SH-SY5Y (cell line): ENCODE data around the gene CES3.

ENCODE experiments used
- GATA2 ChIP-seq: IDR thresholded peaks from 2 replicates; pipeline ENCODE4 v1.6.1; 2011; ENCODE audit warnings: mild to moderate bottlenecking, low read depth, low read length
- GATA3 ChIP-seq: IDR thresholded peaks from 2 replicates; pipeline ENCODE4 v1.6.1; 2011; ENCODE audit warnings: low read depth, mild to moderate bottlenecking, low read length, moderate library complexity

CES3 gene

GRCh38 chr16:66988197-66988788 is 27.2 kb downstream of the CES3 start, which contains the start of gene CES4A:
Gene CES4A (plus strand): TSS chr16:66988589. CDS start chr16:66988773, 184 bp downstream.
- no peak for TF ChIP-seq GATA3
- TF ChIP-seq GATA2: no peak

GRCh38 chr16:66991545-66992077 is 30.5 kb downstream of the CES3 start:
- TF ChIP-seq GATA3 (no peak), GATA2 (no peak)

DNA sequence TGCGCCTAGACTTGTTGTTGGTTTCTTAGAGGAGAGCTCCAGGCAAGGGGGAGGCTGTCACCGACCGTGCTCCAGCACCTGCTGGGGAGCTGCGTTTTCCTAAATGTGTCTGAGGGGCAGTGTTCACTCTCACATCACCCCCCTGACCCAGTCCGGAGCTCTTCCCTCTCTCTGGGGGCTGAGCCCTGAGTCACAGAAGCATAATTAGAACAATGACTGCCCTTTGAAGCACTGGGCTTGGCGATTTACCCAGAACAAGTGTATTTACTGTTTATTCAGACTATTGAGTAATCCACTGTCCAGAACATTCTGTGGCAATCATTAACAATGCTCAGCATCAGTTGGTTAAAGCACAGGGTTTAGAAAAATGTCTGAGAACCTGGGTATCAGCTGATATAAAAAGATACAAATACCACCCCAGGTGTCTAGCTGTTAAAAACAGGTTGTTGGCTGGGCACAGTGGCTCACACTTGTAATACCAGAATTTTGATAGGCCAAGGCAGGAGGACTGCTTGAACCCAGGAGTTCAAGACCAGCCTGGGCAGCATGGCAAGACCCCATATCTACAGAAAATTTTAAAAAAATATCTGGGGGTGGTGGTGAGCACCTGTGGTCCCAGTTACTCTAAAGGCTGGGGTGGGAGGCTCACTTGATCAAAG is 35.4 kb downstream of the CES3 start:
- TF ChIP-seq GATA3 (no peak), GATA2 (no peak)

- TF ChIP-seq GATA2: no peak
- no peak for TF ChIP-seq GATA3
These were observed 35.9 kb downstream of the CES3 start for GRCh38 chr16:66996983-66997358.

DNA sequence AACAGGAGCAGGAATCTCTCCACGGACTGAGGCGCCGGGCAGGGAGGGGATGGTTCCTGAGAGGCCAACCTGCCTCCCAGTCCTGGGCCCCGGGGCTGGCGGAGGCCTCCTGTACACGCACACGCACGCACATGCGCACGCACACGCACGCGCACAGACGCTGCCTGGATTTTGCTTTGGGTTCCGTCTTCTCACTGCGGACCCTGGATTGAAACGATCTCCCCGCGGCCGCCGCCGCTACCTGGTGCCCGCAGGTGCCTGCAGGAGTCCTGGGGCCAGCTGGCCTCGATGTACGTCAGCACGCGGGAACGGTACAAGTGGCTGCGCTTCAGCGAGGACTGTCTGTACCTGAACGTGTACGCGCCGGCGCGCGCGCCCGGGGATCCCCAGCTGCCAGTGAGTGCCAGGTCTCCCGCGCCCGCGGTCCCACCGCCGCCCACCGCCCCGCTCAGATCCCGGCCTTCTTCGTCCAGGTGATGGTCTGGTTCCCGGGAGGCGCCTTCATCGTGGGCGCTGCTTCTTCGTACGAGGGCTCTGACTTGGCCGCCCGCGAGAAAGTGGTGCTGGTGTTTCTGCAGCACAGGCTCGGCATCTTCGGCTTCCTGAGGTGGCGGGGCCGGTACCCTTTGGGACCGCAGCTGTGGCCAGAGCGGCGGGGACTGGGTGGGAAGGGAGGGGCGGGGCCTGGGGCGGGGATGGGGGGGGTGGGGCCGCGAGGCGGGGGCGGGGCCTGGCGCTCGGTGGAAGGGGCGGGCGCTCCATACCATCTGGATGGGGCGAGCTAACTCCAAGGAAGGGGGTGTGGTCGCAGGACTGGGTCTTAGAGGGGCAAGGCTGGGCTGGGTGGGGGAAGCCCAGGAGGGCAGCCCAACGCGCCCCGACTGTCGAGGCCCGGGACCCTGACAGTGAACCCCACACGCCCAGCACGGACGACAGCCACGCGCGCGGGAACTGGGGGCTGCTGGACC is 39.6 kb downstream of the CES3 start:
- no peak for TF ChIP-seq GATA3
- no peak for TF ChIP-seq GATA2

DNA sequence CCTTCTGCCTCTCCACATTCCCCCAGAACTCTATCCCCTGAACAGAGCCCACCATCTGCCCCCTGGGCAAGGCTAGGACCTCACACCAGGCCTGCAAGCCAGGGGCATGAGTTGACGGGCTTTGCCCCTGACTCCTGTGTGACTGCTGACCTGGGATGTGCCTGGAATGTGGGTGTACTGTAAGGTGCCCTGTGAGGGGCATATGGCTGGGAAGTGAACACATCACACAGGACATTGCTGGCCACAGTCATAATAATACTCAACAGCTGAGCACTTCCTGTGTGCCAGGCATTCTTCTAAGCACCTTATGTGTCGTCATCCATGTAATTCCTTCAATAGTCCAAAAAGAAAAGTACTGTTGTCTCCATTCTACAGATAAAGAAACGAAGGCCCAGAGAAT is 40.7 kb downstream of the CES3 start:
- TF ChIP-seq GATA2: no peak
- no peak for TF ChIP-seq GATA3

GRCh38 chr16:67006930-67007658 is 46.0 kb downstream of the CES3 start:
- TF ChIP-seq GATA2 (no peak), GATA3 (no peak)

GRCh38 chr16:67009158-67009557 is 48.1 kb downstream of the CES3 start:
- no peak for TF ChIP-seq GATA3
- TF ChIP-seq GATA2: no peak

GRCh38 chr16:67011274-67011673 is 50.2 kb downstream of the CES3 start:
- TF ChIP-seq GATA2 (no peak), GATA3 (no peak)

DNA sequence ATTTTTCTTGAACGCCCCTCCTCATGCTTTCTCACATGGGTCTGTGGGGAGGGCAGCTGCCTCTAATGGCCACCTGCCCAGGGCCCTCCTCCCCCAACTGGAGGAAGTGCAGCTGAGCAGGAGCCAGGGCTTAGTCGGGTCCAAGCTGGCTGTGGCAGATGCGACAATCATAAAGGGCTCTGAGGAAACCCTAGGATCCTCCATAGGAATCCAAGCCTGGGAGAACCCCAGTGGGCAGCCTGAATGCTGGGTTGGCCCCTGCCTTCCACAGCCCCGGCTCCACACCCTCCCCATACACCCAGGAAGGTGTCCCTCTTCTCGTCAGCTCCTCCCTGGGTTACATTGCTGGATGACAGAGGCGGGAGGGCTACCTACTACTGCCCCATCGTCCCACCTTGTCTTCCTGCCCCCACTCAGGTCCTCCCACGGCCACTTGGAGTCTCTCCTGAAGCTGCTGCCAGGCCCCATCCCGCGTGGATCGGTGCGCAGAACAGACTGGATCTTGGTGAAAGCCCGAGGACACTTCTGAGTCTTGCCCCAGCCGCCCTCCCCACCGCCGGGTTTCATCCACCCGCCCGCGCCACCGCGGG is 52.3 kb downstream of the CES3 start:
- TF ChIP-seq GATA2: no peak

GRCh38 chr16:67013823-67014633 is 53.0 kb downstream of the CES3 start:
- TF ChIP-seq GATA3 (no peak), GATA2 (no peak)

DNA sequence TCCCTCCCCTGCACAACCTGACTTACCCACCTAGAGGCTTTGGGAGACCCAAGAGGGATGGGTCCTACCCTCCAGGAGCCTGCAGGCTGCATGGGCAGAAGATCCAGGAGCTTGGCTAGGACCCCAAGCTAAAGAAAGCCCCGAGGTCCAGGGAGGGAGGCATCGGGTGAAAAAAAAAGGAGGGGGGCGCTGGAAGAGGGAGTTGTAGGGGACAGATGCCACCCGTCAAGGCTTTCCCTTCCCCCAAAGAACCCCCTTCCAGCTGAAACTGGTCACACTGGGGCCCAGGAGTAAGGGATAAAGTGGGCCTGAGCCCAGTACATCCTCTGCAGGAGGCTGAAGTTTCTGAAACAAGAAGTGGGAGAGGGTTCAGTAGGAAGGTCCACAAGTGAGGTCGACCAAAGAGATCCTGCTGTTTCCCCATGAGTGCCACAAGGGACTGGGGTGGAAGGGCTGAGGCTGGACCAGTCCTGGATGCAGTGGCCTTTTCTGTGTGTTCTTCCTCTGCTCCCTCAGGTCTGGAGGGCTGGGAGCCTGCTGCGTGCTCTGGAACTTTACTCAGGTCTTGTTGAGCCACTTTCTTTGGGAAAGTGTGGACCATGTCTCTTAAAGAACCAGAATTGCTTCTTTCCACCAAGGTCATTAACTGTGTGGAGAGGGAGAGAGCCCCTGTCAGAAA is 53.7 kb downstream of the CES3 start:
- no peak for TF ChIP-seq GATA2
- TF ChIP-seq GATA3: no peak
